ENCODE data around the gene AIFM1. TPM values are rescaled to one million over a fixed set of nuclear protein-coding genes. Genes with fewer than 3 reads are reported as not detected.
A peak's percentile ranks its signal among the peaks of the same experiment; 100 is the strongest.

Gene AIFM1
- total RNA-seq, 1 experiment from 2014 or later: 23.0 TPM

- no peak for DNase-seq (ENCODE audit: low read depth)
Observed at GRCh38 chrX:130119312-130119898, 46.2 kb downstream of the AIFM1 start.

- DNase-seq (ENCODE audit: low read depth): peak; percentile 29
Observed at GRCh38 chrX:130118441-130119311, 47.0 kb downstream of the AIFM1 start.

GRCh38 chrX:130117166-130117565 lies 48.5 kb downstream of the AIFM1 start:
- DNase-seq (ENCODE audit: low read depth): no peak

- peak; percentile 66 for DNase-seq (ENCODE audit: low read depth)
Observed at GRCh38 chrX:130115119-130115885, 50.3 kb downstream of the AIFM1 start.

- DNase-seq (ENCODE audit: low read depth): peak; percentile 41
Observed at GRCh38 chrX:130114141-130114588, 51.5 kb downstream of the AIFM1 start.

- DNase-seq (ENCODE audit: low read depth): no peak
Observed at GRCh38 chrX:130111220-130112154, 54.2 kb downstream of the AIFM1 start.

- peak; percentile 45 for DNase-seq (ENCODE audit: low read depth)
Observed at GRCh38 chrX:130110379-130111219, 55.0 kb downstream of the AIFM1 start, which contains the start of gene ELF4. TSS of gene ELF4 (minus strand) at chrX:130110497. CDS start at chrX:130081330, 29,167 bp downstream.

- peak; percentile 39 for DNase-seq (ENCODE audit: low read depth)
Observed at GRCh38 chrX:130109429-130110378, 55.9 kb downstream of the AIFM1 start.

- peak; percentile 48 for DNase-seq (ENCODE audit: low read depth)
Observed at GRCh38 chrX:130108647-130109428, 56.8 kb downstream of the AIFM1 start.

GRCh38 chrX:130106071-130106470 lies 59.6 kb downstream of the AIFM1 start:
- no peak for DNase-seq (ENCODE audit: low read depth)

- no peak for DNase-seq (ENCODE audit: low read depth)
Observed at GRCh38 chrX:130105244-130105643, 60.4 kb downstream of the AIFM1 start.

GRCh38 chrX:130103605-130104004 lies 62.0 kb downstream of the AIFM1 start:
- no peak for DNase-seq (ENCODE audit: low read depth)

- peak; percentile 65 for DNase-seq (ENCODE audit: low read depth)
Observed at GRCh38 chrX:130100180-130100579, 65.5 kb downstream of the AIFM1 start.

- no peak for DNase-seq (ENCODE audit: low read depth)
Observed at GRCh38 chrX:130098210-130098552, 67.5 kb downstream of the AIFM1 start.

- no peak for DNase-seq (ENCODE audit: low read depth)
Observed at GRCh38 chrX:130097507-130098209, 68.0 kb downstream of the AIFM1 start.

GRCh38 chrX:130095249-130096030 lies 70.2 kb downstream of the AIFM1 start:
- DNase-seq (ENCODE audit: low read depth): no peak

- no peak for DNase-seq (ENCODE audit: low read depth)
Observed at GRCh38 chrX:130094696-130095095, 70.9 kb downstream of the AIFM1 start.
